Nephron (organoid): Measurements from ENCODE around the gene TMEM233.

Experiments used
- H3K27ac Mint-ChIP-seq, 3 experiments: 2 replicates each; pipeline ENCODE4 v1.8.0; 2020; ENCODE audit warnings: mixed read lengths in 3 of 3, mild to moderate bottlenecking in 2 of 3, moderate library complexity in 1 of 3
- H3K27me3 Mint-ChIP-seq: 2 replicates; pipeline ENCODE4 v1.8.0; 2021; ENCODE audit warnings: low read depth, mild to moderate bottlenecking, moderate library complexity, mixed read lengths
- H3K36me3 Mint-ChIP-seq: 2 replicates; pipeline ENCODE4 v1.8.0; 2020; ENCODE audit warnings: low read depth, mixed read lengths
- H3K4me1 Mint-ChIP-seq: 2 replicates; pipeline ENCODE4 v1.8.0; 2020; ENCODE audit warnings: mixed read lengths
- H3K4me3 Mint-ChIP-seq, 3 experiments: 2 replicates each; pipeline ENCODE4 v1.8.0; 2020; ENCODE audit warnings: mild to moderate bottlenecking in 3 of 3, mixed read lengths in 3 of 3, moderate library complexity in 2 of 3
- H3K9me3 Mint-ChIP-seq: 2 replicates; pipeline ENCODE4 v1.8.0; 2020; ENCODE audit warnings: mixed read lengths
- CTCF ChIP-seq, 3 experiments: fragments of 200-600 bp; sonication (generic); IDR thresholded peaks; one replicate each; pipeline ENCODE4 v1.5.0; 2021; ENCODE audit warnings: antibody characterized with exemption in 3 of 3; ENCODE audit not compliant: unreplicated experiment in 3 of 3

Gene TMEM233

GRCh38 chr12:119624966-119625365, 31.4 kb downstream of the TMEM233 start:
- H3K36me3 Mint-ChIP-seq: no peaks in the 10 kb centered on the region

GRCh38 chr12:119627019-119627643, 33.6 kb downstream of the TMEM233 start:
- peaks cover 11% of the 10 kb centered on the region for H3K4me1 Mint-ChIP-seq
- no peaks in the 10 kb centered on the region for H3K9me3 Mint-ChIP-seq
- H3K36me3 Mint-ChIP-seq: no peaks in the 10 kb centered on the region
- no peak overlapping the region for H3K4me3 Mint-ChIP-seq
- H3K27me3 Mint-ChIP-seq: peaks cover 3% of the 10 kb centered on the region
- no peak for TF ChIP-seq CTCF (IDR thresholded peaks at IDR 0.05; ENCODE audit: unreplicated experiment in 3 of 3)
- H3K27ac Mint-ChIP-seq: no peak overlapping the region

More at GRCh38 chr12:119624966-119625365, 31.4 kb downstream of the TMEM233 start:
- Mint-ChIP-seq H3K9me3 (no peaks in the 10 kb centered on the region), H3K27ac (no peak overlapping the region), H3K4me1 (peaks cover 15% of the 10 kb centered on the region), H3K27me3 (peaks cover 7% of the 10 kb centered on the region), H3K4me3 (no peak overlapping the region)
- TF ChIP-seq CTCF (IDR thresholded peaks at IDR 0.05; ENCODE audit: unreplicated experiment in 3 of 3): no peak

GRCh38 chr12:119627686-119628085, 34.1 kb downstream of the TMEM233 start:
- H3K4me1 Mint-ChIP-seq: peaks cover 6% of the 10 kb centered on the region
- H3K27me3 Mint-ChIP-seq: peaks cover 3% of the 10 kb centered on the region
- no peak overlapping the region for H3K27ac Mint-ChIP-seq
- no peaks in the 10 kb centered on the region for H3K36me3 Mint-ChIP-seq
- H3K4me3 Mint-ChIP-seq: no peak overlapping the region
- TF ChIP-seq CTCF (IDR thresholded peaks at IDR 0.05; ENCODE audit: unreplicated experiment in 3 of 3): no peak
- H3K9me3 Mint-ChIP-seq: no peaks in the 10 kb centered on the region

GRCh38 chr12:119630223-119630780, 36.7 kb downstream of the TMEM233 start:
- Mint-ChIP-seq H3K4me3 (no peak overlapping the region), H3K4me1 (peaks cover 8% of the 10 kb centered on the region), H3K27me3 (peaks cover 5% of the 10 kb centered on the region), H3K9me3 (no peaks in the 10 kb centered on the region), H3K27ac (no peak overlapping the region), H3K36me3 (no peaks in the 10 kb centered on the region)
- TF ChIP-seq CTCF (IDR thresholded peaks at IDR 0.05; ENCODE audit: unreplicated experiment in 3 of 3): no peak

GRCh38 chr12:119630962-119631550, 37.5 kb downstream of the TMEM233 start:
- H3K27ac Mint-ChIP-seq: no peak overlapping the region
- peaks cover 13% of the 10 kb centered on the region for H3K27me3 Mint-ChIP-seq
- H3K9me3 Mint-ChIP-seq: no peaks in the 10 kb centered on the region
- TF ChIP-seq CTCF (IDR thresholded peaks at IDR 0.05; ENCODE audit: unreplicated experiment in 3 of 3): no peak
- H3K36me3 Mint-ChIP-seq: no peaks in the 10 kb centered on the region
- peaks cover 8% of the 10 kb centered on the region for H3K4me1 Mint-ChIP-seq
- no peak overlapping the region for H3K4me3 Mint-ChIP-seq
